GM12874 (cell line): ENCODE results near the gene ANO2.

Experiments
- TF ChIP-seq, protein P1 (sequence below): IDR thresholded peaks from 2 replicates; pipeline ENCODE4 v1.5.1; 2011; ENCODE audit warnings: low read depth, mild to moderate bottlenecking, control low read depth, low read length, moderate library complexity; ENCODE audit not compliant: insufficient read depth

Gene ANO2

DNA sequence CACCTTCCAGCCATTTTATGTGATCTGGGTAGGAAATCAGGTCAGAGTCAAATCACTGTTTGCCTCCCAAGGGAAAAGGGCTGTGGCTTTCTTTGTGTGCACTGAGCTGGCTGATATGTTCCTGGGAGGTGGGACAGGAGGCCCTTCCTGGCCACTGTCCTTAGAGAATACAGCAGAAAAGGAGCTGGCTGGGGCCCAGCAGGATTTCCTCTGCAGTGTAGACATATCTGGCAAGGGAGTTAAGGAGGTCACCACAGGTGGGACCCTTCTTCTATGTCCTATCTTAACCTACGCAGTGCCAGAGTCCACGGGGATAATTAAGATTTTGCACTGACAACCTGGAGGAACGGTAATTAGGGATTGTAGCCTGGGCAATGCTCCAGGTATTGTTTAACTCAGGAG lies 367.8 kb downstream of the ANO2 start:
- TF ChIP-seq, protein P1, sequence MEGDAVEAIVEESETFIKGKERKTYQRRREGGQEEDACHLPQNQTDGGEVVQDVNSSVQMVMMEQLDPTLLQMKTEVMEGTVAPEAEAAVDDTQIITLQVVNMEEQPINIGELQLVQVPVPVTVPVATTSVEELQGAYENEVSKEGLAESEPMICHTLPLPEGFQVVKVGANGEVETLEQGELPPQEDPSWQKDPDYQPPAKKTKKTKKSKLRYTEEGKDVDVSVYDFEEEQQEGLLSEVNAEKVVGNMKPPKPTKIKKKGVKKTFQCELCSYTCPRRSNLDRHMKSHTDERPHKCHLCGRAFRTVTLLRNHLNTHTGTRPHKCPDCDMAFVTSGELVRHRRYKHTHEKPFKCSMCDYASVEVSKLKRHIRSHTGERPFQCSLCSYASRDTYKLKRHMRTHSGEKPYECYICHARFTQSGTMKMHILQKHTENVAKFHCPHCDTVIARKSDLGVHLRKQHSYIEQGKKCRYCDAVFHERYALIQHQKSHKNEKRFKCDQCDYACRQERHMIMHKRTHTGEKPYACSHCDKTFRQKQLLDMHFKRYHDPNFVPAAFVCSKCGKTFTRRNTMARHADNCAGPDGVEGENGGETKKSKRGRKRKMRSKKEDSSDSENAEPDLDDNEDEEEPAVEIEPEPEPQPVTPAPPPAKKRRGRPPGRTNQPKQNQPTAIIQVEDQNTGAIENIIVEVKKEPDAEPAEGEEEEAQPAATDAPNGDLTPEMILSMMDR: no peak

DNA sequence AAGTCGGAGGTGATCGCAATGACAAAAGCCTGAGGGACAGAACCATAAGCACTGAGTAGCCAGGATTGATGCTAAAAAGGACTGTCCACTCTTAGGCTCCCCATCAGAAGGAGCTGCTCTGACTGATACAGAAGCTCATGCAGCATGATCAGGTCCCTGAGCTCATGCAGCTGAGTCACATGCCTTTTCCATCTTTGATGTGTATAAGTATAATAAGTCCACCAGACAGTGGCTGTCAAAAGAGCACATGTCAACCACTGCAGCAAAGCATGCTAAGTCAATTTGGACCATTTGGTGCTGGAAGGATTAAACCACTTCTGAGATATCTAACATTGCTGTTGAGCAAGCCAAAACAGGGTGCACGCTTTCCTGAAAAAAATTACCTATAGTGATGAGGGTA lies 369.1 kb downstream of the ANO2 start:
- TF ChIP-seq, protein P1: no peak

DNA sequence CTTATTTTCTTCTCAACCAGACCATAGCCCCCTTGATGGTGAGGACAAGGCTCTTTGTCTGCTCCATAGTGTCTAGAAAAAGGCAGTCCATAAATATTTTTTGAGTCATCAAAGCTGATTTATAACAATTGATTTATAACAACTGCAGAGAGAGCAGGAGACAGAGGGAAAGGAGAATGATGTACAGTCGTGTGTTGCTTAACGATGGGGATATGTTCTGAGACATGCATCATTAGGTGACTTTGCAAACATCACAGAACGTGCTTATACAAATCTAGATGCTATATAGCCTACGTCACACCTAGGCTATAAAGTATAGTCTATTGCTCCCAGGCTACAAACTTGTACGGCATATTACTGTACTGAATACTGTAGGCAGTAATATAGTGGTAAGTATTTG lies 369.8 kb downstream of the ANO2 start:
- TF ChIP-seq, protein P1: no peak

DNA sequence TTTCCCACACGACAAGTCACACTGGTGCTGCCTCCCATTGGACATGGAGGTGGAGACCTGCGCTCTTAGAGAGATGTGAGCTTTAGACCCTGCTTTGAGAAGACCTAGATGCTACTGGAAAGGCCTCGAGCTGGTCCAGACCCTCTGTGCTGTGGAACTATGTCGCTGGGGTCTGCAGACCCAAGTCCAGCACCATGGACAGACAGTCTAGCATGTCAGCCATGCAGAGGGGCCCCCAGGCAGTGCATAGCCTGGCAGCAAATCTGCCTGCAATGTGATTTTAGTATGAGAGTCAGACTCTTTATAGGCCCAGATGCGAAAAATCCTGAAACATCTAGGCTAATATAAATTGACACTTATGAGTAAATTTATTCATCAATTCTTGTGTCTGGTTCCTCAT lies 371.7 kb downstream of the ANO2 start:
- TF ChIP-seq, protein P1: no peak

DNA sequence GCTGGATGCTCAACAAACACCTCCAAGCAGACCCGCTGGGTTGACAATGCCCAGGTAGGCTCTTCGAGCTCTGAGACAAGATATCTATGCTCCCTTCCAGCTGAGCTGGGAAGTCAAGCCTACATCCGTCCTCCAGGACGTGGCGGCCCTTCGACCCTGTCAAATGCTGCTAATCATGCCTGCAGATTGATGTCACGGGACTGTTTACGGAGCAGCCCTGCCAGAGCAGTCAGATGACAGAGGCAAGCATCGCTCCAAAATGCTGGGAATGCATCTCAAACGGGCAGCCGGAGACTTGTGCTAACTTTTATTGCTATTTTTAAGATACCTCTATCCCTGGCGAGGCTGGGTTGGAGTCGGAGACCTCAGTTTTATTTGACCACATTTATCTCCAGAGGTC lies 373.9 kb downstream of the ANO2 start:
- TF ChIP-seq, protein P1: no peak

DNA sequence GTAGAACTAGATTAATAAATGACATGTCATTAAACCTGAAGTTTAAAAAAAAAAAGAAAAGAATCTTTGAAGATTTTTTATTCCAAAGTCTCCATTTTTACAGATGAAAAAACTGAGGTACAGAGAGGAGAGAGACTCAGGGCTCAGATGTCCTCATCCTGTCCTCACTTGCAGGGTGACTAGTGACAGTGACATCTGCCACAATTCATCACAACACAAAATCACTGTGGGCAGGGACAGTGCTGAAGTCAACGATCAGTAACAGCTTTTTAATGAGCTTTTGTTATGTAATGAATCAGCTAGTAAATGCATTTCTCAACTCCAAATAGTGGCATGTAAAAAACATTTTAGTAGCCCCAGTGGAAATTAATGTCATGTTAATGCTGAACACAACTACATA lies 374.6 kb downstream of the ANO2 start:
- TF ChIP-seq, protein P1: no peak

DNA sequence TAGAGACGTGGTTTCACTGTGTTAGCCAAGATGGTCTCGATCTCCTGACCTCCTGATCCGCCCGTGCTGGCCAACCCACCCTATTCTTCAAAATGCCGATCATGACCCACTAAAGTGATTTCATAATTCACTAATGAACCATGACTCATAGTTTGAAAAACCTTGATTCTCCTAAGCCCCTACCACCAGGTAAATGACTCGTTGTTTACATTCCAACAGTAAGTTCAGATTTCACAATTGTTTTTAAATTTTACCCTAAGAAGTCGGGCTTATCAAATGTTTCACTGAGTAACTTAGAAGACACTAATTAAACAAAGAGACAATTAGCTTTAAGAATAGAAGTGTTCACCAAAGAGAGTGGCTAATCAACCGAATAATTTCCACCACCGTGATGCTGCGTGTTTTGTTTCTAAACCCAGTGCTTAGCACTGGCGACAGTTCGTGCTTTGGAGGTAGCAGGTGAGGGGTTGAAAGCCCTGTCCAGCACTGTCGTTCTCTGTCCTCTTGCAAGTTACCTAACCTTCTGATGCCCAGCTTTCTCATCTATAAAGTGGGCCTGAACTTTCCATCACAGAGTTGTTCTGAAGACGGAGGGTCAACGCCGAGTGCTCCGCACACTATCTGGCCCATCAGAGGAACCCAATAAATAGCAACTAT lies 376.6 kb downstream of the ANO2 start:
- TF ChIP-seq, protein P1: no peak
